GM12874 (cell line): ENCODE data around the gene TMEM72.

Source experiments
- CTCF ChIP-seq: IDR thresholded peaks from 2 replicates; pipeline ENCODE4 v1.5.1; 2011; ENCODE audit warnings: low read depth, mild to moderate bottlenecking, control low read depth, low read length, moderate library complexity; ENCODE audit not compliant: insufficient read depth

TMEM72 gene

GRCh38 chr10:44870031-44870430 is 41.1 kb upstream of the TMEM72 start:
- no peak for TF ChIP-seq CTCF

- no peak for TF ChIP-seq CTCF
Measured at GRCh38 chr10:44873160-44873559, 38.0 kb upstream of the TMEM72 start.

GRCh38 chr10:44874166-44874565 is 37.0 kb upstream of the TMEM72 start:
- no peak for TF ChIP-seq CTCF

- TF ChIP-seq CTCF, result no peak
Measured at GRCh38 chr10:44878706-44879530, 32.2 kb upstream of the TMEM72 start.

- no peak for TF ChIP-seq CTCF
Measured at GRCh38 chr10:44879531-44879899, 31.6 kb upstream of the TMEM72 start.

- TF ChIP-seq CTCF, result no peak
Measured at GRCh38 chr10:44880090-44880715, 30.9 kb upstream of the TMEM72 start.

- TF ChIP-seq CTCF, result no peak
Measured at GRCh38 chr10:44881649-44882048, 29.5 kb upstream of the TMEM72 start.
